Measurements from ENCODE around the gene PUSL1.

DNA sequence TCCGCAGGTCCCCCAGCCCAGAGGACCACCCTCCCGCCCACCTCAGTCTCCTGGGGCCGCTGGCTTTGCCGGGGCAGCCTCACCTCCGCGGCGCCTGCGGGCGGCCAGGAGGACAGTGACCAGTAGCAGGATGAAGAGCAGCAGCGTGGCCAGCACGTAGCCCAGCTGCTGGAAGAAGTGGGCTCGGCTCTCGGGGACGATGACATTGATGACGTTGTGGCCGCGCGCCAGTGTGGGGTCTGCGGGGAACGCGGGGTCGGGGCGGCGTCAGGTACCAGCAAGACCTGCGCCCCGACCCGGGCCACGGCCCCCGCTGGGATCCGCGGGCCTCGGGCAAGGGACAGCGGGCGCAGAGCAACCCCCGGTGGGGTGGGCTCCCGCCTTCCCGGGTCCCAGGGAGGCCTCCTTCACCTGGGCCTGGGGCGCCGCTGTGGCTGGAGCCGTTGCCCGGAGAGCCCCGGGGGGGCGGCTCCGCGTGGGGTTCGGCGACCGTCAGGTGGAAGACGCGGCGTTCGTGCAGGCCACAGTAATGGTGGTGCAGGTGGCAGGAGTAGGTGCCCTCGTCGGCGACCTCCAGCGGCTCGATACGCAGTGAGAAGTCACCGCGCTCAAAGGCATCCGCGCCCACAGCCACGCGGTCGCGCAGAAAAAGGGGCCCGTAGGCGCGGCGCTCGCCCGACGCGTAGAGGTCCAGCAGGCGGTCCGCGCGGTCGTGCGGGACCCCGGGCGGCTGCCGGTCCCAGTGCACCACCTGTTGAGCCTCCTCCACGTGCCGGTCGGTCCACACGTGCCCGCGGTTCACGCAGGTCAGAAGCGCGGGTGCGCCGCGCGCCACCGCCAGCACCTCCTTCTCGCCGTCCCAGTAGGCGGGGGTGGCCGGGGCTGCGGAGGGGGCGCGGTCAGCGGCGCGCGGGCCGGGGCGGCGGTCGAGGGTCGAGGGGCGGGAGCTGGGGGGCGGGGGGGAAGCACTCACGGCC is 46.2 kb downstream of the PUSL1 start:
- TF ChIP-seq, protein P1, sequence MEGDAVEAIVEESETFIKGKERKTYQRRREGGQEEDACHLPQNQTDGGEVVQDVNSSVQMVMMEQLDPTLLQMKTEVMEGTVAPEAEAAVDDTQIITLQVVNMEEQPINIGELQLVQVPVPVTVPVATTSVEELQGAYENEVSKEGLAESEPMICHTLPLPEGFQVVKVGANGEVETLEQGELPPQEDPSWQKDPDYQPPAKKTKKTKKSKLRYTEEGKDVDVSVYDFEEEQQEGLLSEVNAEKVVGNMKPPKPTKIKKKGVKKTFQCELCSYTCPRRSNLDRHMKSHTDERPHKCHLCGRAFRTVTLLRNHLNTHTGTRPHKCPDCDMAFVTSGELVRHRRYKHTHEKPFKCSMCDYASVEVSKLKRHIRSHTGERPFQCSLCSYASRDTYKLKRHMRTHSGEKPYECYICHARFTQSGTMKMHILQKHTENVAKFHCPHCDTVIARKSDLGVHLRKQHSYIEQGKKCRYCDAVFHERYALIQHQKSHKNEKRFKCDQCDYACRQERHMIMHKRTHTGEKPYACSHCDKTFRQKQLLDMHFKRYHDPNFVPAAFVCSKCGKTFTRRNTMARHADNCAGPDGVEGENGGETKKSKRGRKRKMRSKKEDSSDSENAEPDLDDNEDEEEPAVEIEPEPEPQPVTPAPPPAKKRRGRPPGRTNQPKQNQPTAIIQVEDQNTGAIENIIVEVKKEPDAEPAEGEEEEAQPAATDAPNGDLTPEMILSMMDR (conservative IDR thresholded peaks at IDR 0.05; ENCODE audit: low read length) = no peak
- TF ChIP-seq EZH2phosphoT487 (IDR thresholded peaks at IDR 0.05; ENCODE audit: borderline replicate concordance, low read depth, low read length) = no peak
